ENCODE data around the gene ZMYND11.

DNA sequence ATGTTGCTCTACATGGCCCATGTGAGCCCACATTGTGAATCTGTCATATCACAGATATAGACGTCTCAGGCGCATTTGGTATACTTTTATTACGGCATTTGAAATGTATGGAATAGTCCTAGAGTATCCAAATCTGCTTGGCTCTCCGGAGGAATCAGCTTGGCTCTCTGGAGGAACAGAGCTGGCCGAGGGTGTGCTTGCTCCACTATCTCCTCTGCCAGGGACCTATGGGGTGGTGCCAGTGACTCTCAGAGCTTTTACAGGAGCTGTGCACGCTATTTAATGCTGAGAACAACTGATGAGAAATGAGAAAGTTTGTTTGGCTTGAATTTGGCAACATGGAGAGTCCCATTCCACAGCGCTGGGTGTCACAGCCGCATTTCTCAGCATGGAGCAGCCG, 144.0 kb downstream of the ZMYND11 start:
- TF ChIP-seq GATAD2B (IDR thresholded peaks at IDR 0.05; ENCODE audit: borderline replicate concordance) = no peak
- no peak for TF ChIP-seq ZNF140 (CRISPR knock-in tag; IDR thresholded peaks at IDR 0.05)
- no peak for TF ChIP-seq CEBPB (tag; IDR thresholded peaks at IDR 0.05)
- TF ChIP-seq, protein P1, sequence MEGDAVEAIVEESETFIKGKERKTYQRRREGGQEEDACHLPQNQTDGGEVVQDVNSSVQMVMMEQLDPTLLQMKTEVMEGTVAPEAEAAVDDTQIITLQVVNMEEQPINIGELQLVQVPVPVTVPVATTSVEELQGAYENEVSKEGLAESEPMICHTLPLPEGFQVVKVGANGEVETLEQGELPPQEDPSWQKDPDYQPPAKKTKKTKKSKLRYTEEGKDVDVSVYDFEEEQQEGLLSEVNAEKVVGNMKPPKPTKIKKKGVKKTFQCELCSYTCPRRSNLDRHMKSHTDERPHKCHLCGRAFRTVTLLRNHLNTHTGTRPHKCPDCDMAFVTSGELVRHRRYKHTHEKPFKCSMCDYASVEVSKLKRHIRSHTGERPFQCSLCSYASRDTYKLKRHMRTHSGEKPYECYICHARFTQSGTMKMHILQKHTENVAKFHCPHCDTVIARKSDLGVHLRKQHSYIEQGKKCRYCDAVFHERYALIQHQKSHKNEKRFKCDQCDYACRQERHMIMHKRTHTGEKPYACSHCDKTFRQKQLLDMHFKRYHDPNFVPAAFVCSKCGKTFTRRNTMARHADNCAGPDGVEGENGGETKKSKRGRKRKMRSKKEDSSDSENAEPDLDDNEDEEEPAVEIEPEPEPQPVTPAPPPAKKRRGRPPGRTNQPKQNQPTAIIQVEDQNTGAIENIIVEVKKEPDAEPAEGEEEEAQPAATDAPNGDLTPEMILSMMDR (IDR thresholded peaks at IDR 0.05 in 2 of 3, conservative IDR thresholded peaks at IDR 0.05 in 1 of 3; ENCODE audit: insufficient read depth in 2 of 3, low read depth in 1 of 3, low read length in 3 of 3) = no peak

All from K562 (cell line).